GM21825 (cell line): ENCODE results near the gene SLC22A7.

ENCODE experiments used
- ATAC-seq: cut with Tn5 transposase; IDR thresholded peaks from one replicate; pipeline ENCODE4 v1.9.1; 2021; ENCODE audit warnings: mild to moderate bottlenecking, moderate library complexity; ENCODE audit not compliant: unreplicated experiment

Gene SLC22A7

DNA sequence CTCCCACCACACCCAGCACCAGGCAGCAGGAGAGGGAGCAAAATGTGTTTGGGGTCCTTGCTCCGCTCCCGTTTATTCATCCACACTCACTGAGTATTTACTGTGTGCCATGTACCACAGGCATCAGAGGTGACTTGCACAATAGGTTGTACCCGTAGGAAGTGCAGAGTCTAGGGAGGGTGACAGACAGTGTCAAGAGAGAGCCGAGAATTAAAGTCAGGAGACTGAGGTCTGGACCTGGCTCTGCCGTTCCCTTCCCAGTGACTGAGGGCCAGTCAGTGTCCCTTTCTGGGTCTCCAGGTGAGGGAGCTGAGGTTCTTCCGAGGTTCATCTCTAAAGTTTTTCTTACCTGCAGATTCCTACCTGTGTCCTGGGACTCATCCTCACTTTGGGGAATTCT, 32.5 kb upstream of the SLC22A7 start:
- ATAC-seq: no peak

DNA sequence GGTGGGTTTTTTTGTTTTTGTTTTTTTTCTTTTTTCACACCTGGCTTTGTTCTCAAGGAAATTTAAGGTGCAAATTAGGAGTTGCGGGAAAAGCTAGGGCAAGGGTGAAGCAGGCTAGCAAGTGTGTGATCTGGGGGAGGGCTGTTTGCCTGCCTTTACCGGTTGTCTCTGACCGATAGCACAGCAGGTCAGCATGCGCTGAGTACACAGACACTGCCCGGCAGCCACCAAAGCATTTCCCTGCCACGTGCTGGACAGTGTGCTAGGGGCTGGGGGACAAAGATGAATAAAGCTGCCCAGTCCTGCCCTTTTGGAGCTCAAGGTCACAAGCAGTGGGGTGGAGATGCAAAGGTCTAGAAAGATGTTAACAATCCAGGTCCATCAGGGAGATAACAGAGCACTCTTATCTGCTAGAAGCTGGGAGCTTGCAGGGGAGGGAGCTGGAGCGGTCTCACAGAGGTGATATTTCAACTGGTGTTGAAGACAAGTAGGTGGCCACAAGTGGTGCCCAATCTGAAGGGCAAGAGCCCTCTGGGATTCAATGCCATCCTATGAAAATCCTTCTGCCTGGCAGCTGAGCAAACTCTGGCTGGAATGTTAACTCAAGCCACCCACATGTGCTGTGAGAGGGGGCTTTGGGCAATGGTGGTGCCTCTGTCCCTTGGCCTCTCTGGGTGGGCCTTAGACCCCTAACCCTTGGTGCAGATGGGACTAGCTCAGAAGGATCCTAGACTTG, 30.3 kb upstream of the SLC22A7 start:
- no peak for ATAC-seq

- no peak for ATAC-seq
Observed at GRCh38 chr6:43268355-43268700, 29.7 kb upstream of the SLC22A7 start.

- ATAC-seq: no peak
Observed at GRCh38 chr6:43268782-43269272, 29.2 kb upstream of the SLC22A7 start.

DNA sequence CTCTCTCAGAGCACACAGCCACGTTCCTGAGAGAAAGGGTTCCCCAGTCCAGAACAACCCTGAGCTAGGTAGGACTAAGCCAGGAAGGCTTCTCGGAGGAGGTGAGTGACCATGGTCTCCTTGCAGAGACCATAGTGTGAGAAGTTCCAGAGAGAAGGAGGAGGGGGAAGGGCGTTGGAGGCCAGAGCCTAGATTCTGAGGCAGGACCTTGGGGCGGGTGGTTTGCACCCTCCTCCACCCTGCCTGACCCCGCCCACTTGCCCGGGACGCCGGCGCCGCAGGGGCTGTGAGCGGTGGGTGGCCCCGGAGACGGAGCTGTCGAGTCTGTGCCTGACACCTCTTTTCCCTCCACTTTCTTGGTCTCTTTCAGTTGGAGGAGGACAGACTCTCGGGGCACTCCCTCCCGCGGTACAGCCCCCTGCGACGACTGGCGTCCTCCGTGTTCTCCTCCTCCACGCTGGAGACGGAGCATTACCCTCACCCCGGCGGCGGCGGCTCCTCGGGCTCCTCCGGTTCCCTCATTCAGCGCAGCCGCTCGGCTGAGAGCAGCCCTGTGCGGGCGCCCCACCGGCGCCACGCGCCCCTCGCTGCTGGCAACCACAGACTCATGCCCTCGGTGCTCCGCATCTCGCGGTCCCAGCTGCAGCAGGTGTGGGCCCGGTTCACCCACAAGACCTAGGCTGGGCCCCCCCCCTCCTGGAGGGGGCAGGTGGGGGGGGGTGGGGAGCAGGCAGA, 28.6 kb upstream of the SLC22A7 start:
- ATAC-seq: no peak

GRCh38 chr6:43271103-43271815, 26.8 kb upstream of the SLC22A7 start:
- ATAC-seq: no peak

GRCh38 chr6:43271944-43272343, 26.1 kb upstream of the SLC22A7 start:
- no peak for ATAC-seq

- no peak for ATAC-seq
Observed at GRCh38 chr6:43273707-43274106, 24.4 kb upstream of the SLC22A7 start.

GRCh38 chr6:43274127-43274915, 23.7 kb upstream of the SLC22A7 start:
- no peak for ATAC-seq

DNA sequence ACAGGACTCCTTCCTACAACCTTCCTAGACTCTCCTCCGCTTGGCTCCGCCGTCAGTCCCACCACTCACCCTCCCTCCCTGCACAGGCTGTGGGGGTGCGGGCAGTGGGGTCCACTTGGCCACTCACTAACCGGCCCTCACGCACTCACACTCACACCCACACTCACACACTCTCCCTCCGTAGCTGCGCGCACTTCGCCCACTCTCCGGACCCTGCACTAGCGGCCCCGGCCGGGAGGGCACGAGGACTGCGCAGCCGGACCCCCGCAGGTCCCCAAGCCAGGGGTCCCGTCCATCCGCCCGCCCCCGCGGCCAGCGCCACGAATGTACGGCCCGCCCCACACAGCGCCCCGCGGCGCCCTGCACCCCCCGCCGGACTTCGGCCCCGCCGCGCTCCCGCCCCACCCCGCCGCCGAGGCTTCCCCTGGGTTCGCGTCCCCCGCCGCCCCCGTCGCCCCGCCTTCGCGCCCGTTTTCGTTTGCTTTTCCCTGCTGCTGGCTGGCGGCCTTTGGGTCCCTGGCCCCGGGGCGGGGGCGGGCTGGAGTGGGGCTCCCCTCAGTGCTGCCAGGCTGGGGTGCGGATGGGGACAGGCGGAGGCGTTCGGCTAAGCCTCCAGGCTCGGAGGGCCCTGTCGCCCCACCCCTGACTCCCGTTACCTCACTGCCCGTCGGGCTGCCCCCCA, 23.0 kb upstream of the SLC22A7 start:
- ATAC-seq: no peak

GRCh38 chr6:43275801-43276576, 22.1 kb upstream of the SLC22A7 start:
- no peak for ATAC-seq

DNA sequence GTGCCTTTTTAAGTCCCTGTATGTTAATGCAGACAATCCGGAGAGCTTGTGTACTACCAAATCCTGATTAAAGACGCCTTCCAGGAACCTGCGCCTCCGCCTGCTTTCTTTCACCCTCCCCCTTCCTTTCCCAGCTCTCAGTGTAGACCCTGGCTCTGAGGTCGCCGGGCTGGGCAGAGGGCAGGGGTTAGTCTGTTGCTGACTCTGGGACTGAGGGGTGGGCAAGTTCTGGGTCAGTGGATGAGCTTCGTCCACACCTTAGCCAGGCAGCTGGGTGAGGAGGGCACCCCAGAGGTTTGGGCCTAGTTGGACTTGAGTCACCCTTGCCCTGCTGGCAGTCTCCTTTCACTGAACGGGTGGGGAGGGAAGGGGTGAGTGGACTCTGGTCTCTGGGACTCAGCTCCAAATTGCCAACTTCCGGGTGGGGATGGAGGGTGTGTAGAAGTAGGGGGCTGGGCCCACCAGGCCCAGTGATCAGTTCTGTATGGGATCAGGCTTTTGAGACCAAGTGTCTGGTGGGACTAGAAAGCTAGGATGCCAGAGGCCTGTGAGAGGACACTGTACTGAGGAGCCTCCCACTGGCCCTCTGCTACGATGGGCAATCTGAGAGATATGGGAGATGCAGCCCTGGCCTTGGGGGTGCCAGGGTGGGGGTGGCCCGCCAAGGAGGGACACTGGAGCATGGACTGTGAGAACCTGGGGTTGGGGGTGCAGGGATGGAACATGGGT, 21.3 kb upstream of the SLC22A7 start:
- no peak for ATAC-seq

GRCh38 chr6:43277306-43277642, 20.8 kb upstream of the SLC22A7 start:
- no peak for ATAC-seq

- no peak for ATAC-seq
Observed at GRCh38 chr6:43277643-43278523, 20.2 kb upstream of the SLC22A7 start.

DNA sequence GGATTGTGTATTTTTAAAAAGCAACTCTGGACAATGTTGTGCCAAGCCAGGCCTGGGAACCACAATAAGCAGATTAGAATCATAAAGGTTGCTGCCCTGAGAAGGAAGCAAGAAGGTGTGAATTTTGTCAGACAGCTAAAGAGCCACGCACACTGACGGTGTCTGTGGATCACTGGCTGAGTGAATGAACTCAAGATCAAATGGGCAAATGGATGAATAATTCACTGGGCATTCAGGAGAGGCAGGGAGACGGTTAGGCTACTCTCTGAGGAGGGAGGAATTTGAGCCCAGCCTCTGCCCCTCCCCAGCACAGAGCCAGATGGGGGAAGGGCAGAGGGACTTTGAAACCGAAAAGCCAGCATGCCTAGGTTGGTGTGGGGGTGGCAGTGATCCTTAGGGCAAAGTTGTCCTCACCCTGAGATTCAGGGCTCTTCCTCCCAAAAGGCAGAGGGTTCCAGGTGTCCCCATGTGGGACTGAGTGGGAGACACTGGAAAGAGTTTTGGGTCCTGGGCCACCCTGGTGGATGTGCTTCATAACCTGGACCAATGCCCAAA, 19.5 kb upstream of the SLC22A7 start:
- ATAC-seq: no peak

- ATAC-seq: no peak
Observed at GRCh38 chr6:43280234-43280633, 17.8 kb upstream of the SLC22A7 start.

- no peak for ATAC-seq
Observed at GRCh38 chr6:43282060-43282459, 16.0 kb upstream of the SLC22A7 start.
